Measurements from ENCODE around the gene RPTOR.
"Not testable (repeated sequence)": the region's sequence is repeated elsewhere in the genome, so short reads cannot be mapped to it uniquely, and the experiment has no call there.

GRCh38 chr17:80797222-80797621 lies 252.6 kb downstream of the RPTOR start:
- TF ChIP-seq, protein P1, sequence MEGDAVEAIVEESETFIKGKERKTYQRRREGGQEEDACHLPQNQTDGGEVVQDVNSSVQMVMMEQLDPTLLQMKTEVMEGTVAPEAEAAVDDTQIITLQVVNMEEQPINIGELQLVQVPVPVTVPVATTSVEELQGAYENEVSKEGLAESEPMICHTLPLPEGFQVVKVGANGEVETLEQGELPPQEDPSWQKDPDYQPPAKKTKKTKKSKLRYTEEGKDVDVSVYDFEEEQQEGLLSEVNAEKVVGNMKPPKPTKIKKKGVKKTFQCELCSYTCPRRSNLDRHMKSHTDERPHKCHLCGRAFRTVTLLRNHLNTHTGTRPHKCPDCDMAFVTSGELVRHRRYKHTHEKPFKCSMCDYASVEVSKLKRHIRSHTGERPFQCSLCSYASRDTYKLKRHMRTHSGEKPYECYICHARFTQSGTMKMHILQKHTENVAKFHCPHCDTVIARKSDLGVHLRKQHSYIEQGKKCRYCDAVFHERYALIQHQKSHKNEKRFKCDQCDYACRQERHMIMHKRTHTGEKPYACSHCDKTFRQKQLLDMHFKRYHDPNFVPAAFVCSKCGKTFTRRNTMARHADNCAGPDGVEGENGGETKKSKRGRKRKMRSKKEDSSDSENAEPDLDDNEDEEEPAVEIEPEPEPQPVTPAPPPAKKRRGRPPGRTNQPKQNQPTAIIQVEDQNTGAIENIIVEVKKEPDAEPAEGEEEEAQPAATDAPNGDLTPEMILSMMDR (IDR thresholded peaks at IDR 0.05), result not testable (repeated sequence)
- TF ChIP-seq POLR2A (IDR thresholded peaks at IDR 0.05), result not testable (repeated sequence)
